Measurements from ENCODE around the gene CBLB.

CBLB gene

DNA sequence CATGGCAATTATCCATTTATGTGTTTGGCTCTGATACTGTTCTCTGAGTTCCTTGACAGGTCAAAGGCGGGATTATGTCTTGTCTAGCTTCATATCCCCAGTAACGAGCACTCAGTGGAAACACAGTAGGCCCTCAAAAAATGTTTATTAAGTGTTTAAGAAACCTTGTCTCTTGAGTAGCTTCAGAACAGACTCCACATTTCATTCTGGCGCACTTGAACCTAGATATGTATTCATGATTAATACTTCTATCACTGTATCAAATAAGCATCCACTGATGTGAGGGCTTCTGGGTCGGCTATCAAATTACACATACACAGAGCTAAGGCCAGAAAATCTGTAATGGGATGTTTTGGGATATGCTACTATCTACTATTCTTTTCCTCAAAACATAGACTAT lies 4.6 kb downstream of the CBLB start:
- WGBS, 2 experiments: 86 to 88% methylated on average over 2 to 4 of the region's 4 CpGs
- H3K4me3 ChIP-seq (ENCODE audit: insufficient read depth, low read depth, low read length): no peak overlapping the region
- peaks cover 3% of the 10 kb centered on the region for H3K36me3 ChIP-seq (ENCODE audit: control insufficient read depth, insufficient read depth, low read length)
- H3K9me3 ChIP-seq (ENCODE audit: control insufficient read depth, low read length): no peaks in the 10 kb centered on the region
- H3K27ac ChIP-seq (ENCODE audit: insufficient read depth, low read depth, low read length, poor library complexity, severe bottlenecking): no peak overlapping the region
- no peaks in the 10 kb centered on the region for H3K27me3 ChIP-seq (ENCODE audit: control insufficient read depth, insufficient read depth, low read length, poor library complexity, severe bottlenecking)
- peaks cover 6% of the 10 kb centered on the region for H3K4me1 ChIP-seq (ENCODE audit: control insufficient read depth, insufficient read depth, low read length)

- Histone ChIP-seq H3K27ac (ENCODE audit: insufficient read depth, low read depth, low read length, poor library complexity, severe bottlenecking) (no peak overlapping the region), H3K36me3 (ENCODE audit: control insufficient read depth, insufficient read depth, low read length) (peaks cover 3% of the 10 kb centered on the region), H3K4me3 (ENCODE audit: insufficient read depth, low read depth, low read length) (no peak overlapping the region), H3K27me3 (ENCODE audit: control insufficient read depth, insufficient read depth, low read length, poor library complexity, severe bottlenecking) (no peaks in the 10 kb centered on the region), H3K9me3 (ENCODE audit: control insufficient read depth, low read length) (no peaks in the 10 kb centered on the region), H3K4me1 (ENCODE audit: control insufficient read depth, insufficient read depth, low read length) (peaks cover 6% of the 10 kb centered on the region)
- WGBS, 2 experiments: 91% methylated on average over 1 of the region's 1 CpG; no CpG with 5 or more reads in 1 of the 2 experiments
Measured at GRCh38 chr3:105863608-105864007, 5.2 kb downstream of the CBLB start.

GRCh38 chr3:105862217-105862616 lies 6.6 kb downstream of the CBLB start:
- Histone ChIP-seq H3K27ac (ENCODE audit: insufficient read depth, low read depth, low read length, poor library complexity, severe bottlenecking) (no peak overlapping the region), H3K9me3 (ENCODE audit: control insufficient read depth, low read length) (no peaks in the 10 kb centered on the region), H3K27me3 (ENCODE audit: control insufficient read depth, insufficient read depth, low read length, poor library complexity, severe bottlenecking) (no peaks in the 10 kb centered on the region), H3K4me3 (ENCODE audit: insufficient read depth, low read depth, low read length) (no peak overlapping the region), H3K36me3 (ENCODE audit: control insufficient read depth, insufficient read depth, low read length) (peaks cover 3% of the 10 kb centered on the region), H3K4me1 (ENCODE audit: control insufficient read depth, insufficient read depth, low read length) (peaks cover 6% of the 10 kb centered on the region)
- WGBS, 2 experiments: 95 to 96% methylated on average over 3 of the region's 3 CpGs

DNA sequence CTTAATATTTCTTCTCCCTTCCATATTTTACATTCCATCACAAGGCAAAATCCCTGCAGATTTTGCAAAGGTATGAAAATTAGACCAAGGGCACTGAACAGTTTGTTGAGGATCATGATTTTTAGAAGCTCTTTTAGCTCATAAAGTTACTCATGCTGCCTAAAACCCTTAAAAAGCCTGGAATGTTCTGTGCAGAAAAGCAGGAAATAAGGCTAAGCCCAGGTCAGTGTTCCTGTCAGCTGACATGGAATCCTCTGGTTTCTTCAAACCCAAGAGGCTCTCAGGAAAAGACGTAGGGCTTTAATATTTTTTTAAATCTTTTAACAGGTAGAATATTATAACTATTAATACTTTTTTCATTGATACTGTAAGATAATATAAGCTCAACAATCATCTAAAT lies 8.2 kb downstream of the CBLB start:
- Histone ChIP-seq H3K36me3 (ENCODE audit: control insufficient read depth, insufficient read depth, low read length) (peaks cover 3% of the 10 kb centered on the region), H3K27ac (ENCODE audit: insufficient read depth, low read depth, low read length, poor library complexity, severe bottlenecking) (no peak overlapping the region)

DNA sequence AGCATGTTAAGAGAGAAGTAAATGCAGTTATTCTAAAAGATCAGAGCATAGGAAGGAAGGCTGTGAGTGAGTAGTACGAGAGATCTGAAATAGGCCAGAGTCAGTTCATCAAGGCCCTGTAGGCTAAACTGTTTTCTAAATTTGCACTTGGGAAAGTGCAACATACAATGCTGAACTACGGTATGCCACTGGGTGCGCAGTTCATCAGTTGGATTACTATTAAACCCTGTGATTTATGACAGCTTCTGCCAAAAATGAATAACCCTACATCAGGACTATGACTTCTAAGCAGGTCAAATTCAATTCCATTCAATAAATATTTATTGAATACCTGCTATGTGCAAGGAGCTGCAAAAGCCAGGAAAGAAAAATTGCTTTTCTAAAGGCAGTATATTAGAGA lies 10.8 kb downstream of the CBLB start:
- Histone ChIP-seq H3K27me3 (ENCODE audit: control insufficient read depth, insufficient read depth, low read length, poor library complexity, severe bottlenecking) (no peaks in the 10 kb centered on the region), H3K27ac (ENCODE audit: insufficient read depth, low read depth, low read length, poor library complexity, severe bottlenecking) (no peak overlapping the region), H3K4me1 (ENCODE audit: control insufficient read depth, insufficient read depth, low read length) (no peaks in the 10 kb centered on the region), H3K4me3 (ENCODE audit: insufficient read depth, low read depth, low read length) (no peak overlapping the region), H3K36me3 (ENCODE audit: control insufficient read depth, insufficient read depth, low read length) (peaks cover 3% of the 10 kb centered on the region), H3K9me3 (ENCODE audit: control insufficient read depth, low read length) (no peaks in the 10 kb centered on the region)
- WGBS, 2 experiments: 93 to 95% methylated on average over 3 of the region's 3 CpGs

More for the DNA sequence above, 8.2 kb downstream of the CBLB start:
- no peaks in the 10 kb centered on the region for H3K27me3 ChIP-seq (ENCODE audit: control insufficient read depth, insufficient read depth, low read length, poor library complexity, severe bottlenecking)
- WGBS, 2 experiments: no CpG with 5 or more reads among the region's 1 CpG
- no peaks in the 10 kb centered on the region for H3K4me1 ChIP-seq (ENCODE audit: control insufficient read depth, insufficient read depth, low read length)
- no peaks in the 10 kb centered on the region for H3K9me3 ChIP-seq (ENCODE audit: control insufficient read depth, low read length)
- H3K4me3 ChIP-seq (ENCODE audit: insufficient read depth, low read depth, low read length): no peak overlapping the region

- H3K4me3 ChIP-seq (ENCODE audit: insufficient read depth, low read depth, low read length): no peak overlapping the region
- H3K9me3 ChIP-seq (ENCODE audit: control insufficient read depth, low read length): no peaks in the 10 kb centered on the region
- H3K36me3 ChIP-seq (ENCODE audit: control insufficient read depth, insufficient read depth, low read length): no peaks in the 10 kb centered on the region
- H3K27me3 ChIP-seq (ENCODE audit: control insufficient read depth, insufficient read depth, low read length, poor library complexity, severe bottlenecking): no peaks in the 10 kb centered on the region
- H3K27ac ChIP-seq (ENCODE audit: insufficient read depth, low read depth, low read length, poor library complexity, severe bottlenecking): no peak overlapping the region
- H3K4me1 ChIP-seq (ENCODE audit: control insufficient read depth, insufficient read depth, low read length): no peaks in the 10 kb centered on the region
- 88 to 91% methylated on average over 1 of the region's 1 CpG for WGBS, 2 experiments
Measured at GRCh38 chr3:105857601-105858000, 11.2 kb downstream of the CBLB start.

- Histone ChIP-seq H3K36me3 (ENCODE audit: control insufficient read depth, insufficient read depth, low read length) (no peaks in the 10 kb centered on the region), H3K4me3 (ENCODE audit: insufficient read depth, low read depth, low read length) (no peak overlapping the region), H3K4me1 (ENCODE audit: control insufficient read depth, insufficient read depth, low read length) (no peaks in the 10 kb centered on the region), H3K9me3 (ENCODE audit: control insufficient read depth, low read length) (no peaks in the 10 kb centered on the region), H3K27me3 (ENCODE audit: control insufficient read depth, insufficient read depth, low read length, poor library complexity, severe bottlenecking) (no peaks in the 10 kb centered on the region), H3K27ac (ENCODE audit: insufficient read depth, low read depth, low read length, poor library complexity, severe bottlenecking) (no peak overlapping the region)
- 100% methylated on average over 2 of the region's 2 CpGs; no CpG with 5 or more reads in 1 of the 2 experiments for WGBS, 2 experiments
Measured at GRCh38 chr3:105856605-105857004, 12.2 kb downstream of the CBLB start.

DNA sequence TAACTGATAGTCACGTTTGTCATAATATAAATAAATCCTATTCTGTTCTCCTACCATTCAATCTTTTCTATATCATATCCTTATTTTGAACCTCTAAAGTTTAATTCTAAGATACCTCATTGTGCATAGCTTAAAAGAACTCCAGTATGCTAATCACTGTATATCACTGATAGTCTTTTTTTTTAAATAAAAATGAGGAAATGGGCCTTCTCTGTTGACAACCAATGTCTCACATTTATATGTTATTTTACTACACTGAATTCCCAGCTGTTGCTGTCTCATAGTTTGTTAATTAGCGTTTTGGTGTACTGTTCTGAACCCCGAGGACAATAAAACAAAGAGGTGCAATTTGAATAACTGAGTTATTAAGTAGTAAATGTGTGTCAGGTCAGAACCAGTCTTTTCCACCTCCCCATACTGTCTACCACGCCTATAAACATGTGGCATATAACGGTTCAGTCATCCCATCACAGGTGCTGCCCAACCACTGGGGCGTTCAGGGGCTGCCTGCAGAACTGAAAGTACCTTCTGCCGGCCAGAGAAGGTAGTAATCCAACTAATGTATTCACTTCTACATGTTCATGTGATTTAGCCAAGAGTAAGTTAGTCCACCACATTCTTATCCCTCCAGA lies 14.9 kb downstream of the CBLB start:
- no peak overlapping the region for H3K27ac ChIP-seq (ENCODE audit: insufficient read depth, low read depth, low read length, poor library complexity, severe bottlenecking)
- H3K9me3 ChIP-seq (ENCODE audit: control insufficient read depth, low read length): no peaks in the 10 kb centered on the region
- 90 to 94% methylated on average over 5 to 7 of the region's 7 CpGs for WGBS, 2 experiments
- no peaks in the 10 kb centered on the region for H3K4me1 ChIP-seq (ENCODE audit: control insufficient read depth, insufficient read depth, low read length)
- H3K4me3 ChIP-seq (ENCODE audit: insufficient read depth, low read depth, low read length): no peak overlapping the region
- H3K36me3 ChIP-seq (ENCODE audit: control insufficient read depth, insufficient read depth, low read length): no peaks in the 10 kb centered on the region
- H3K27me3 ChIP-seq (ENCODE audit: control insufficient read depth, insufficient read depth, low read length, poor library complexity, severe bottlenecking): no peaks in the 10 kb centered on the region

DNA sequence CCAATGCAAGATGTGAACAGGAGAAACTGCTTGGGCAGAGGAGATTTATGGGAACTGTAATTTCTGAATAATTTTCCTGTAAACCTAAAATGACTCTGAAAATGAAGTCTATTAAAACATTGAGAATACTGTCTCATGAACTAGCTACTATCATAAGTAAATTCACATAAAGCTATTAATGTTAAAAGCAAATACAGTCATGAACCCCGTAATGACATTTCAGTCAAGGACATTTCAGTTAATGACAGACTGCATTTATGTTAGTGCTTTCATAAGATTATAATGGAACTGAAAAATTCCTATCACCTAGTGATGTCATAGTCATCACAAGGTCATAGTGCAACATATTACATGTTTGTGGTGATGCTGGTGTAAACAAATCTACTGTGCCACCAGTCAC lies 17.2 kb downstream of the CBLB start:
- 100% methylated on average over 1 of the region's 1 CpG for WGBS, 2 experiments
- no peaks in the 10 kb centered on the region for H3K27me3 ChIP-seq (ENCODE audit: control insufficient read depth, insufficient read depth, low read length, poor library complexity, severe bottlenecking)
- H3K27ac ChIP-seq (ENCODE audit: insufficient read depth, low read depth, low read length, poor library complexity, severe bottlenecking): no peak overlapping the region
- H3K9me3 ChIP-seq (ENCODE audit: control insufficient read depth, low read length): no peaks in the 10 kb centered on the region
- H3K36me3 ChIP-seq (ENCODE audit: control insufficient read depth, insufficient read depth, low read length): no peaks in the 10 kb centered on the region
- no peak overlapping the region for H3K4me3 ChIP-seq (ENCODE audit: insufficient read depth, low read depth, low read length)
- H3K4me1 ChIP-seq (ENCODE audit: control insufficient read depth, insufficient read depth, low read length): no peaks in the 10 kb centered on the region

- H3K36me3 ChIP-seq (ENCODE audit: control insufficient read depth, insufficient read depth, low read length): no peaks in the 10 kb centered on the region
- H3K27ac ChIP-seq (ENCODE audit: insufficient read depth, low read depth, low read length, poor library complexity, severe bottlenecking): no peak overlapping the region
- no peaks in the 10 kb centered on the region for H3K27me3 ChIP-seq (ENCODE audit: control insufficient read depth, insufficient read depth, low read length, poor library complexity, severe bottlenecking)
- H3K4me1 ChIP-seq (ENCODE audit: control insufficient read depth, insufficient read depth, low read length): no peaks in the 10 kb centered on the region
- H3K9me3 ChIP-seq (ENCODE audit: control insufficient read depth, low read length): no peaks in the 10 kb centered on the region
- no peak overlapping the region for H3K4me3 ChIP-seq (ENCODE audit: insufficient read depth, low read depth, low read length)
- 90 to 100% methylated on average over 1 to 2 of the region's 2 CpGs for WGBS, 2 experiments
Measured at GRCh38 chr3:105851176-105851575, 17.6 kb downstream of the CBLB start.

DNA sequence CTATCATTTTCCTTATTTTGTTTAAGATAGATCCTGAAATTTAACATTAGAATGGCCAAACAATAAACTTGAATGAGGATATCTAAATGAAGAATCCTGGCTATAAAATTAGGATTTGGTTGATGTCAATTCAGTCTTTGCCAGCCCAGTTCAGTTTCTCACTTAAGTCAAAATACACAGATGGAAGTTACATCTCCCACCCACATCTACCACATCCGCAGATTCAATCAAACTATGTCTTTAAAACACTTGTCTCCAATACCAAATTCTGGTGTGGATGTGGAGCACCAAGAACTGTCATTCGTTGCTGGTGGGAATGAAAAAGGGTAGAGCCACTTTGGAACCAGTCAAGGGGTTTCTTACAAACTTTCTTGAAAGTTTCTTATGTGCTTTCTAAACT lies 18.2 kb downstream of the CBLB start:
- Histone ChIP-seq H3K27me3 (ENCODE audit: control insufficient read depth, insufficient read depth, low read length, poor library complexity, severe bottlenecking) (no peaks in the 10 kb centered on the region), H3K36me3 (ENCODE audit: control insufficient read depth, insufficient read depth, low read length) (no peaks in the 10 kb centered on the region), H3K4me3 (ENCODE audit: insufficient read depth, low read depth, low read length) (no peak overlapping the region), H3K27ac (ENCODE audit: insufficient read depth, low read depth, low read length, poor library complexity, severe bottlenecking) (no peak overlapping the region), H3K4me1 (ENCODE audit: control insufficient read depth, insufficient read depth, low read length) (no peaks in the 10 kb centered on the region), H3K9me3 (ENCODE audit: control insufficient read depth, low read length) (no peaks in the 10 kb centered on the region)
- 96 to 100% methylated on average over 2 of the region's 2 CpGs for WGBS, 2 experiments
